ENCODE measurements around the gene WNT4.
A peak's percentile ranks its signal among the peaks of the same experiment; 100 is the strongest.
"Not testable (repeated sequence)": the region's sequence is repeated elsewhere in the genome, so short reads cannot be mapped to it uniquely, and the experiment has no call there.

WNT4 gene

GRCh38 chr1:22101995-22102394 lies 40.9 kb downstream of the WNT4 start:
- no peak for TF ChIP-seq ZNF274 (IDR thresholded peaks at IDR 0.05; ENCODE audit: low read depth, low read length)
- no peak overlapping the region for H3K4me3 ChIP-seq (ENCODE audit: low read length)

- no peak for TF ChIP-seq ZNF274 (IDR thresholded peaks at IDR 0.05; ENCODE audit: low read depth, low read length)
- no peak overlapping the region for H3K4me3 ChIP-seq (ENCODE audit: low read length)
Observed at GRCh38 chr1:22101199-22101598, 41.7 kb downstream of the WNT4 start.

- no peak overlapping the region for H3K4me3 ChIP-seq (ENCODE audit: low read length)
Observed at GRCh38 chr1:22100168-22100567, 42.7 kb downstream of the WNT4 start.

GRCh38 chr1:22098752-22099151 lies 44.1 kb downstream of the WNT4 start:
- H3K4me3 ChIP-seq (ENCODE audit: low read length), result no peak overlapping the region
- TF ChIP-seq ZNF274 (IDR thresholded peaks at IDR 0.05; ENCODE audit: low read depth, low read length), result no peak

More at GRCh38 chr1:22100168-22100567, 42.7 kb downstream of the WNT4 start:
- no peak for TF ChIP-seq ZNF274 (IDR thresholded peaks at IDR 0.05; ENCODE audit: low read depth, low read length)

- H3K4me3 ChIP-seq (ENCODE audit: low read length), result no peak overlapping the region
- TF ChIP-seq ZNF274 (IDR thresholded peaks at IDR 0.05; ENCODE audit: low read depth, low read length), result no peak
Observed at GRCh38 chr1:22096463-22096862, 46.4 kb downstream of the WNT4 start.

GRCh38 chr1:22096036-22096435 lies 46.9 kb downstream of the WNT4 start:
- TF ChIP-seq ZNF274 (IDR thresholded peaks at IDR 0.05; ENCODE audit: low read depth, low read length), result no peak
- no peak overlapping the region for H3K4me3 ChIP-seq (ENCODE audit: low read length)

GRCh38 chr1:22093513-22093912 lies 49.4 kb downstream of the WNT4 start:
- no peak for TF ChIP-seq ZNF274 (IDR thresholded peaks at IDR 0.05; ENCODE audit: low read depth, low read length)
- no peak overlapping the region for H3K4me3 ChIP-seq (ENCODE audit: low read length)

- not testable (repeated sequence) for H3K4me3 ChIP-seq (ENCODE audit: low read length)
Observed at GRCh38 chr1:22092026-22092768, 50.7 kb downstream of the WNT4 start.

GRCh38 chr1:22090867-22091266 lies 52.0 kb downstream of the WNT4 start:
- no peak overlapping the region for H3K4me3 ChIP-seq (ENCODE audit: low read length)
- TF ChIP-seq ZNF274 (IDR thresholded peaks at IDR 0.05; ENCODE audit: low read depth, low read length), result no peak

GRCh38 chr1:22089787-22090186 lies 53.1 kb downstream of the WNT4 start:
- no peak overlapping the region for H3K4me3 ChIP-seq (ENCODE audit: low read length)
- no peak for TF ChIP-seq ZNF274 (IDR thresholded peaks at IDR 0.05; ENCODE audit: low read depth, low read length)

GRCh38 chr1:22089134-22089571 lies 53.7 kb downstream of the WNT4 start:
- TF ChIP-seq ZNF274 (IDR thresholded peaks at IDR 0.05; ENCODE audit: low read depth, low read length), result no peak
- H3K4me3 ChIP-seq (ENCODE audit: low read length), result peak overlapping the region; percentile 53; the same call in 1 of the 2 replicates

- no peak overlapping the region for H3K4me3 ChIP-seq (ENCODE audit: low read length)
- no peak for TF ChIP-seq ZNF274 (IDR thresholded peaks at IDR 0.05; ENCODE audit: low read depth, low read length)
Observed at GRCh38 chr1:22088331-22088730, 54.6 kb downstream of the WNT4 start.

- H3K4me3 ChIP-seq (ENCODE audit: low read length), result no peak overlapping the region
- TF ChIP-seq ZNF274 (IDR thresholded peaks at IDR 0.05; ENCODE audit: low read depth, low read length), result no peak
Observed at GRCh38 chr1:22080191-22080590, 62.7 kb downstream of the WNT4 start.

- H3K4me3 ChIP-seq (ENCODE audit: low read length), result no peak overlapping the region
- TF ChIP-seq ZNF274 (IDR thresholded peaks at IDR 0.05; ENCODE audit: low read depth, low read length), result no peak
Observed at GRCh38 chr1:22078133-22078532, 64.8 kb downstream of the WNT4 start.

- no peak overlapping the region for H3K4me3 ChIP-seq (ENCODE audit: low read length)
- TF ChIP-seq ZNF274 (IDR thresholded peaks at IDR 0.05; ENCODE audit: low read depth, low read length), result no peak
Observed at GRCh38 chr1:22077728-22078127, 65.2 kb downstream of the WNT4 start.

GRCh38 chr1:22076346-22076745 lies 66.6 kb downstream of the WNT4 start:
- H3K4me3 ChIP-seq (ENCODE audit: low read length), result no peak overlapping the region
- no peak for TF ChIP-seq ZNF274 (IDR thresholded peaks at IDR 0.05; ENCODE audit: low read depth, low read length)
